Skeletal muscle tissue (tissue), 4 donors: ENCODE results near the gene APLN. TPM values are rescaled to one million over a fixed set of nuclear protein-coding genes. Genes with fewer than 3 reads are reported as not detected.

ENCODE experiments used
- H3K27ac ChIP-seq: one replicate; pipeline ENCODE4 v1.7.0; 2013; ENCODE audit warnings: mild to moderate bottlenecking, low read depth, low read length, inconsistent platforms
- H3K27me3 ChIP-seq, 3 donors: one replicate each; pipeline ENCODE4 v1.7.0; 2013; ENCODE audit warnings: low read length in 3 of 3; ENCODE audit not compliant: control insufficient read depth in 3 of 3, insufficient read depth in 3 of 3
- H3K36me3 ChIP-seq, 3 donors: one replicate each; pipeline ENCODE4 v1.7.0; 2013; ENCODE audit warnings: low read length in 3 of 3; ENCODE audit not compliant: control insufficient read depth in 3 of 3, insufficient read depth in 3 of 3
- H3K4me1 ChIP-seq, 3 donors: one replicate each; pipeline ENCODE4 v1.7.0; 2013; ENCODE audit warnings: low read length in 3 of 3, mild to moderate bottlenecking in 3 of 3; ENCODE audit not compliant: control insufficient read depth in 3 of 3, insufficient read depth in 3 of 3
- H3K4me3 ChIP-seq, 3 donors: one replicate each; pipeline ENCODE4 v1.7.0; 2013; ENCODE audit warnings: low read length in 3 of 3
- H3K9ac ChIP-seq, 3 donors: one replicate each; pipeline ENCODE4 v1.7.0; 2013; ENCODE audit warnings: low read length in 3 of 3, mild to moderate bottlenecking in 3 of 3, moderate library complexity in 2 of 3, low read depth in 1 of 3
- H3K9me3 ChIP-seq, 3 donors: one replicate each; pipeline ENCODE4 v1.7.0; 2013; ENCODE audit warnings: low read length in 3 of 3; ENCODE audit not compliant: control insufficient read depth in 3 of 3
- total RNA-seq: library from RNA; depleted of rRNA; stranded (reverse); fragments of >200 nt; gene quantifications from one replicate; pipeline ENCODE4 v1.2.3, GENCODE V29; 2014
- donor health status: Osteomylitis.

Gene APLN, protein sequence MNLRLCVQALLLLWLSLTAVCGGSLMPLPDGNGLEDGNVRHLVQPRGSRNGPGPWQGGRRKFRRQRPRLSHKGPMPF
- 4.2 TPM for total RNA-seq

DNA sequence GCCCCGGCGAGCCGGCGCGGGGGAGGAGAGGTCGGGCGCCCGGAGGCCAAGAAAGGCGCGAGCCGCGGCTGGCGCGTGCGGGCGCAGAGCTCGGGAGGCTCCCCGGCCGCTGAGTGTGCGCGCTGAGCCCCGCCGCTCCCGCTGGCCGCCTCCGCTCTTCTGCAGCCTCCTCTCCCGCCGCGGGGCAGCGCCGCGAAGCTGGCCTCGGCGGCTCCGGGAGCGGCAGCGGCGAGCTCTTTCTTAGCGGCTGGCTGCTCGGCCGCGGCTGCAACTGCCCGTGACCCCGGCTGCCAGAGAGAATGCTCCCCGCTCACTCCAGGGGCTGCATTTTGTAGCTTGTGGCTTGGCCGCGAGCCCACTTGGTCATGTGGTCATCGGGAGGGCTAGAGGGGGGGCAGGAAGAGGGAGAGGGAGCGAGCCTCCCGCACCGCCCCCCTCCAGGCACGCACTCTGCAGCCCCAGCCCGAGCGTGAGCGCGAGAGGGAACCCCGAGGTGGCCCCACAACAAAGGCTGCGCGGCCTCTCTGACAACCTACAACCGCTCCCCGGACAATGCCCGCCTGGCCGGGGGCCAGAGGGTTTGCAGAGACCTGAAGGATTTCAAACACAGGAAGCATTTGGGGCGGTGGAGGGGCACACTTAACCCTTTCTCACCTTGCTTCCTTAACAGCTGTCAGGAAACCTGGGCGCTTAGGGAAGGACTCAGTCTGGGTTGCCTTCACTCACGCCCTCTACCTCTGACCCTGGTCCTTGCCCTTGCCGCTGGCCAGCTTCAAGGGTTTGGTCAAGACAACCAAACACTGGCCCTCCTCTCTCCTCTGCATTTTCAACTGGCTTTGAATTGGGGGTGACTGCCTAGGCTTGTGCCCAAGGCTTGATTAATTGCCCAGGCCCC is at the start of gene APLN:
APLN (minus strand) TSS at position 305 of the 895 bp plus-strand sequence. CDS start 326 bp downstream, outside the sequence.
- Histone ChIP-seq H3K4me1 (peaks cover 8 to 30% (median 27%) of the 10 kb centered on the region in 3 donors), H3K27me3 (peaks cover 0 to 12% (median 0%) of the 10 kb centered on the region in 3 donors), H3K9me3 (no peaks in the 10 kb centered on the region), H3K9ac (peak within 1 kb of the TSS in 1 of 3 donors; percentile 77), H3K27ac (no peak within 1 kb of the TSS), H3K4me3 (peak within 1 kb of the TSS; percentile 48 to 71 (median 61)), H3K36me3 (no peaks in the 10 kb centered on the region)

- Histone ChIP-seq H3K9ac (no peak overlapping the region), H3K9me3 (no peaks in the 10 kb centered on the region), H3K4me1 (peaks cover 0 to 13% (median 5%) of the 10 kb centered on the region in 3 donors), H3K36me3 (no peaks in the 10 kb centered on the region), H3K4me3 (no peak overlapping the region), H3K27ac (no peak overlapping the region), H3K27me3 (no peaks in the 10 kb centered on the region)
Observed at GRCh38 chrX:129704491-129704890, 49.7 kb upstream of the APLN start.

DNA sequence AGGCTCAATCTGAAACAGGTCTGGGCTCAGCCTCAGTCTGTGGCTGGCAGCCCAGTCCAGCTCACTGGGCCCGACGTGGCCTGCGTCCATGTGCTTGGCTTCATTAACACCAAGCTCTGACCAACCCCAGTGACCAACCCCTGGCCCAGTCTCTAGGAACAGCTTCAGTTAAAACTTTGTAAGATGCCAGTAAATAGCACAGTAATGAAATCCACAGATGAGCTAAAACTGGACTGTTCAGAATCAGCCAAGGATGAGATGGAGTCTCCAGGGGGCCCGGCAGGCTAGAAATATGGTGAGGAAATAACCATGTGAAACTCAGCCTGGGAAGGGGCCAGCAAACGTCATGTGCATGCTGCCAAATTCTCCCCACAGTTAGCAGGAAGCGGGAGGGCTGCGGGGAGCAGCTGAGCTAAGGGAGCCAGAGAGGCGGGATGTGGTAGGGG is 46.9 kb upstream of the APLN start:
- Histone ChIP-seq H3K9me3 (no peaks in the 10 kb centered on the region), H3K36me3 (no peaks in the 10 kb centered on the region), H3K27ac (peak overlapping the region; percentile 31), H3K4me3 (no peak overlapping the region), H3K4me1 (peaks cover 0 to 15% (median 5%) of the 10 kb centered on the region in 3 donors), H3K27me3 (peaks cover 0 to 3% (median 0%) of the 10 kb centered on the region in 3 donors), H3K9ac (no peak overlapping the region)

DNA sequence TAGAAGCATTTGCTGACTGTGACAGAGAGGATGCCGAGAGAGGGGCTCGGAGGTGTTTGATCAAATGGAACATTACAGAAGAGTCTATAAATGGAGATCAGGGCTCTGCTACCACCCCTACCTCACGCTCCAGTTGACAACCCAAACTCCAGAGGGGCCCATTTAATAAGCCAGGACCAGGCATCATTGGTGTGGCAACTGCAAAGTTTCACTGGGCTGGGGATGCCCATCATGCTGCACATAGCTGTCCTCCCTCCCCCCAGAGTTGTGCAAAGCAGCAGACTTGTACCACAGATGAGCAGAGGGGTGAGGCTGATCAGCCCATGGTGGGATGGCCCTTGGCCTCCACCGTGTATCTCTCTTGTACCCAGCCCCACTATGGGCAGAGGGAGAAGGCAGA is 45.8 kb upstream of the APLN start:
- Histone ChIP-seq H3K36me3 (no peaks in the 10 kb centered on the region), H3K4me1 (peaks cover 0 to 14% (median 5%) of the 10 kb centered on the region in 3 donors), H3K27ac (no peak overlapping the region), H3K4me3 (no peak overlapping the region), H3K9ac (no peak overlapping the region), H3K27me3 (peaks cover 0 to 3% (median 0%) of the 10 kb centered on the region in 3 donors), H3K9me3 (no peaks in the 10 kb centered on the region)

GRCh38 chrX:129698150-129698549 is 43.4 kb upstream of the APLN start:
- Histone ChIP-seq H3K4me1 (peaks cover 0 to 14% (median 5%) of the 10 kb centered on the region in 3 donors), H3K9ac (no peak overlapping the region), H3K27ac (no peak overlapping the region), H3K4me3 (no peak overlapping the region), H3K27me3 (peaks cover 0 to 3% (median 0%) of the 10 kb centered on the region in 3 donors), H3K36me3 (no peaks in the 10 kb centered on the region), H3K9me3 (no peaks in the 10 kb centered on the region)

DNA sequence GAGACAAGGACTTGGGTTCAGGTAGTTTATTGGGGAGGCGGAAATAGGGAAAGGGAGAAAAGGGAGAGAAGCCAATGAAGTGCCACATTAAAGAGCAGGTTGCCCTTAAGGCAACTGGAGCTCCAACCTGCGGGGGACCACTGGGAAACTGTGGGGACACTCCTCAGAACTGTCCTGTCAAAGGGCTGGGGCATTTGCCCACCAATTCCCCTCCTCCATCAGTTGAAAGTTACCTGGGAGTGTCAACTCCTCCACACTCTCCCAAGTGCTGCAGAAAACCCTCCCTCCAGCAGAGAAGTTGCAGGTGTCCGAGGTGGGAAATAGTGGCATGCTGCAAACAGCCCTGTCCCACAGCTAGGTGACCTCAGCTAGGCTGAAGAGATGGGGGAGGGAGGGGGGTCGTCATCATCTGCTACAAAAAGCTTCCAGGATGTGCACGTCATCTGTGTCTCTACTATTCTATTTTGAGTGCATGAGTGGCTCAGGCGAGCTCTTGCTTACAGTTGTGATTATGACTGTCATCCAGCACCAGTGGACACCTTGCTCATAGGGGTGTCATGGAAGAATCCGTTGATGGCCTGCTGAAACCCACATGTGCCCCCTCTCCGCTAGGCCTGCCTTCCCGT is 42.6 kb upstream of the APLN start:
- Histone ChIP-seq H3K4me1 (peaks cover 0 to 13% (median 5%) of the 10 kb centered on the region in 3 donors), H3K27ac (no peak overlapping the region)

DNA sequence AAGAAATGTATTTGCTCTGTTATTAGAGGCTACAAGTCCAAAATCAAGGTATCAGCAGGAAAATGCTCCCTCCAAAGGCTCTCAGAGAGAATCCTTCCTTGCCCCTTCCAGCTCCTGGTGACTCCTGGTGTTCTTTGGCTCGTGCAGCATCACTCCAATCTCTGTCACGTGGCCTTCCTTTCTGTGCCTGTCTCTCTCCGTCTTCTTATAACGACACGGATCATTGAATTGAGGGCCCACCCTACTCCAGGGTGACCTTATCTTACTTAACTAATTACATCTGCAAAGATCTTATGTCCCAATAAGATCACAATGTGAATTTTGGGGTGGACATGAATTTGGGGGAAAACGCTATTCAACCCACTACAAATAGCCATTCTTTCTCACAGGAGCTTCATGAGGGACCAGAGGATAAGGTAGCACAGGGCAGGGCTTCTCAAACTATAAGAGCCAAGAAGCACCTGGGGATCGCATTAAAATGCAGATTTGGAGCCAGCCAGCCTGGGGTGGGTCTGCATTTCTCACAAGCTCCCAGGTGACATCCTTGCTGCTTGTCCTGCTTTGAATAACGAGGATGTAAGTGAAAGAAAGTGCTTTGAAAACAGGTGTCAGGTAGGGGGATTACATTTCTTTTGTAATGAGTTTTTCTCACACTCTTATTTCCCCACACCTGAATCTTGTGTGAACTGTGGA is 41.9 kb upstream of the APLN start:
- Histone ChIP-seq H3K36me3 (no peaks in the 10 kb centered on the region), H3K27me3 (peaks cover 0 to 3% (median 0%) of the 10 kb centered on the region in 3 donors), H3K9me3 (no peaks in the 10 kb centered on the region), H3K9ac (no peak overlapping the region), H3K27ac (no peak overlapping the region), H3K4me3 (no peak overlapping the region), H3K4me1 (peaks cover 0 to 8% (median 5%) of the 10 kb centered on the region in 3 donors)

More for the DNA sequence above, 42.6 kb upstream of the APLN start:
- H3K9ac ChIP-seq: no peak overlapping the region
- peaks cover 0 to 3% (median 0%) of the 10 kb centered on the region in 3 donors for H3K27me3 ChIP-seq
- H3K9me3 ChIP-seq: no peaks in the 10 kb centered on the region
- H3K36me3 ChIP-seq: no peaks in the 10 kb centered on the region
- H3K4me3 ChIP-seq: no peak overlapping the region

- H3K27ac ChIP-seq: no peak overlapping the region
- peaks cover 0 to 3% (median 1%) of the 10 kb centered on the region in 3 donors for H3K4me1 ChIP-seq
- no peak overlapping the region for H3K9ac ChIP-seq
- H3K36me3 ChIP-seq: no peaks in the 10 kb centered on the region
- H3K9me3 ChIP-seq: no peaks in the 10 kb centered on the region
- peaks cover 0 to 3% (median 0%) of the 10 kb centered on the region in 3 donors for H3K27me3 ChIP-seq
- H3K4me3 ChIP-seq: no peak overlapping the region
Observed at GRCh38 chrX:129695937-129696336, 41.2 kb upstream of the APLN start.

DNA sequence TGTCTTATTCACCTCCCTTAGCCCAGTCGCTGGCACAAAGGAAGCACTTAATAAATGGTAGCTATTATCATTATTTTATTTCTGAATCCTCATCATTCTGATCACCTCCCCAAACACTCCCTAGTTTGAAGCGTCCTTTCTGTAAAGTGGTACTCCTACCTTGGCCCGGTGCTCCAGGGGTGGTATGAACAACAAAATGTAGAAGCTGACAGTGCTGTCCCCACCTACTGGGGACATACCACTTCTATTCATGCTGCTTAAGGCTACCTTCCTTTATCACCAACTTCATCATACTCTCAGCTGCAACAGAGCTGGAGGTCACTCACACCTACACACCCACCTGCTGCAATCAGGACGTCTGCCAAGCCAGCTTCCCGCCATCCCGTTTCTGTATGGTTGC is 40.8 kb upstream of the APLN start:
- no peak overlapping the region for H3K4me3 ChIP-seq
- no peaks in the 10 kb centered on the region for H3K36me3 ChIP-seq
- no peak overlapping the region for H3K27ac ChIP-seq
- H3K9me3 ChIP-seq: no peaks in the 10 kb centered on the region
- peaks cover 0 to 4% (median 0%) of the 10 kb centered on the region in 3 donors for H3K4me1 ChIP-seq
- peaks cover 0 to 3% (median 0%) of the 10 kb centered on the region in 3 donors for H3K27me3 ChIP-seq
- no peak overlapping the region for H3K9ac ChIP-seq
